ENCODE data around the gene BTBD16.

The BTBD16 gene

GRCh38 chr10:122347170-122347841, 76.2 kb downstream of the BTBD16 start:
- peak; percentile 35 for DNase-seq

- DNase-seq = peak; percentile 86
Measured at GRCh38 chr10:122348512-122348911, 77.4 kb downstream of the BTBD16 start.

- DNase-seq = peak; percentile 70
Measured at GRCh38 chr10:122348935-122349361, 77.9 kb downstream of the BTBD16 start.

GRCh38 chr10:122349758-122350369, 78.8 kb downstream of the BTBD16 start:
- peak; percentile 22 for DNase-seq

GRCh38 chr10:122350893-122351292, 79.8 kb downstream of the BTBD16 start:
- DNase-seq = no peak

- DNase-seq = no peak
Measured at GRCh38 chr10:122352817-122353525, 81.9 kb downstream of the BTBD16 start.

- DNase-seq = no peak
Measured at GRCh38 chr10:122354383-122354782, 83.3 kb downstream of the BTBD16 start.

GRCh38 chr10:122357685-122358084, 86.6 kb downstream of the BTBD16 start:
- no peak for DNase-seq

- no peak for DNase-seq
Measured at GRCh38 chr10:122359621-122360020, 88.5 kb downstream of the BTBD16 start.

- no peak for DNase-seq
Measured at GRCh38 chr10:122361046-122361445, 90.0 kb downstream of the BTBD16 start.

- no peak for DNase-seq
Measured at GRCh38 chr10:122362031-122362592, 91.0 kb downstream of the BTBD16 start.

GRCh38 chr10:122362621-122363020, 91.5 kb downstream of the BTBD16 start:
- DNase-seq = peak; percentile 56

GRCh38 chr10:122363311-122363710, 92.2 kb downstream of the BTBD16 start:
- no peak for DNase-seq

GRCh38 chr10:122363722-122364463, 92.8 kb downstream of the BTBD16 start:
- no peak for DNase-seq

- DNase-seq = no peak
Measured at GRCh38 chr10:122368502-122369254, 97.6 kb downstream of the BTBD16 start.

- DNase-seq = no peak
Measured at GRCh38 chr10:122373108-122373507, 102.0 kb downstream of the BTBD16 start.

- no peak for DNase-seq
Measured at GRCh38 chr10:122373721-122374120, 102.6 kb downstream of the BTBD16 start.

GRCh38 chr10:122374237-122374858, 103.3 kb downstream of the BTBD16 start, which contains the start of gene PLEKHA1:
Gene PLEKHA1 (plus strand): TSS chr10:122374708. CDS start chr10:122393201, 18,493 bp downstream.
- peak; percentile 91 for DNase-seq

GRCh38 chr10:122374859-122375678, 104.0 kb downstream of the BTBD16 start:
- peak; percentile 61 for DNase-seq

- no peak for DNase-seq
Measured at GRCh38 chr10:122375679-122376160, 104.6 kb downstream of the BTBD16 start.

Measured in NCI-H510A treated with DMSO at 0.1 percent for 48 hours (cell line).